GM12892 (cell line): ENCODE measurements around the gene PTGS1.

ENCODE experiments used
- POLR2A ChIP-seq: IDR thresholded peaks from 2 replicates; pipeline ENCODE4 v1.6.1; 2011; ENCODE audit warnings: low read depth, low read length, control low read depth
- POLR2AphosphoS5 ChIP-seq: IDR thresholded peaks from 2 replicates; pipeline ENCODE4 v1.6.1; 2011; ENCODE audit warnings: low read depth, low read length, control low read depth
- TAF1 ChIP-seq: IDR thresholded peaks from 2 replicates; pipeline ENCODE4 v1.6.1; 2011; ENCODE audit warnings: low read depth, mild to moderate bottlenecking, control low read depth, low read length, borderline replicate concordance

- TF ChIP-seq POLR2A (no peak), POLR2AphosphoS5 (no peak), TAF1 (no peak)
These were observed 27.6 kb downstream of the PTGS1 start for GRCh38 chr9:122398371-122398924.
